Gastrocnemius medialis (tissue), 4 donors: ENCODE measurements around the gene DPM3. TPM values are rescaled to one million over a fixed set of nuclear protein-coding genes. Genes with fewer than 3 reads are reported as not detected.

Source experiments
- ATAC-seq, 2 donors: fragments of 150-250 bp; one replicate each; pipeline ENCODE4 v1.9.1; 2016
- DNase-seq, 2 donors: peaks; one replicate each; pipeline ENCODE4 v3.0.0-alpha.2; 2019
- H3K27ac ChIP-seq, 4 donors: fragments of 200-600 bp; sonication (generic); 1 replicate in 1 of 4; 2 replicates in 3 of 4; pipeline ENCODE4 v1.5.1; 2016 to 2018; ENCODE audit warnings: mild to moderate bottlenecking in 2 of 4, moderate library complexity in 1 of 4
- H3K27me3 ChIP-seq, 3 donors: fragments of 200-600 bp; sonication (generic) in 2 of 3; 1 replicate in 1 of 3; 2 replicates in 2 of 3; pipeline versions ENCODE4 v1.5.1 to v1.6.0; 2016 to 2019; ENCODE audit warnings: mild to moderate bottlenecking in 1 of 3, moderate library complexity in 1 of 3
- H3K36me3 ChIP-seq, 2 donors: fragments of 200-600 bp; sonication (generic) in 1 of 2; one replicate each; pipeline ENCODE4 v1.5.1; 2017 to 2018
- H3K4me1 ChIP-seq, 2 donors: fragments of 200-600 bp; sonication (generic) in 1 of 2; one replicate each; pipeline ENCODE4 v1.5.1; 2016 to 2017; ENCODE audit warnings: mild to moderate bottlenecking in 2 of 2
- H3K4me3 ChIP-seq, 4 donors: fragments of 200-600 bp; sonication (generic) in 3 of 4; 1 replicate in 1 of 4; 2 replicates in 3 of 4; pipeline ENCODE4 v1.5.1; 2016 to 2019; ENCODE audit warnings: mild to moderate bottlenecking in 2 of 4
- H3K9me3 ChIP-seq, 3 donors: fragments of 200-600 bp; sonication (generic) in 2 of 3; 1 replicate in 1 of 3; 2 replicates in 2 of 3; pipeline ENCODE4 v1.5.1; 2016 to 2019
- POLR2A ChIP-seq, 2 donors: fragments of 450-650 bp; IDR thresholded peaks; one replicate each; pipeline ENCODE4 v1.6.1; 2017; ENCODE audit warnings: antibody characterized with exemption in 2 of 2, mild to moderate bottlenecking in 2 of 2, moderate library complexity in 2 of 2
- in situ Hi-C, 4 donors: fragments of 200-750 bp; cut with MboI; loops; one replicate each; pipeline versions ENCODE4 v1.15.0 to v1.8.0; 2017; ENCODE audit warnings: low sequenced_read_pairs in 4 of 4
- intact Hi-C: fragments of 100-400 bp; cut with DNase I; formaldehyde crosslinking; loops from one replicate; pipeline ENCODE4 v1.15.1; 2023; ENCODE audit warnings: low total_unique reads
- total RNA-seq, 4 donors: library from RNA; depleted of rRNA; stranded (reverse); fragments of >200 nt; gene quantifications; one replicate each; pipeline versions ENCODE4 v1.1.0 to v1.2.3, GENCODE V29; 2016
- TF ChIP-seq, protein P1 (sequence below), 5 experiments: fragments of 450-650 bp in 3 of 5; fragments of 200-600 bp in 2 of 5; sonication (generic) in 2 of 5; IDR thresholded peaks in 4 of 5; conservative IDR thresholded peaks in 1 of 5; 1 replicate in 4 of 5; 2 replicates in 1 of 5; pipeline ENCODE4 v1.5.1; 2016 to 2019; ENCODE audit warnings: antibody characterized with exemption in 5 of 5, mild to moderate bottlenecking in 3 of 5, moderate library complexity in 3 of 5

The DPM3 gene
- total RNA-seq, 4 donors from 2014 or later, result 7.3 to 69.5 (median 57.9) TPM

DNA sequence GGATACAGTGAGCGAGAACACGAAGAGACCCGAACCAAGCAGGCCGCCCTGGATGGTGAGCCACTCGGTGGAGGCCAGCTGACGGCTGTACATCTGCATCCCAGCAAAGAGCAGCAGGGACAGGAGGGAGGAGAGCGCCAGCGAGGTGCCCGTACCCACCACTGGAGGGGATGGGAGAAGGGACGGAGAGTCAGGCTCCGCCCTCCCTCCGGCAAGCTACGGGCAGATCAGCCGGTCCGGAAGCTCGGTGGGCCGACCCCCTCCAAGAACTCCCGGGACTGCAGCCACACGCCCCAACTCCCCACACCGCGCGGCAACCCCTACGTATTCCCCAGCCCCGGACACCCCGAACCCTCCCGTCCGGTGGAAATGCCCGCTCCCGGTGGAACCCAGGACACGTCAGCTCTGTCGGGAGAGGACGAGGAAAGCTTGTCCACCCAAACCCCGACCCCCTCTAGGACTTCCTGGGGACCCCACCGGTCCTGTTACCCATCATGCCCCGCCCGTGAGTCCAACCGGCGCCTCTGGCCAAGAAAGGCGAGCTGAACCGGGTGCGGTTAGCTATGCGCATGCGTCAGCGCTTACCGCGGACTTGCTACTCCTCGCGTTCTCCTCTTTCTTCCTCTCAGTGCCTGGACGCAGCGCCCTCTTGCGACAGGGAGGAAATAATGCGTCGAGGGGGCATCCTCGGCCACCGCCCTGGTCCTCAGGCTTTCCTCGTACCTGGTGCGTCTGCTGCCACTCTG lies 32.6 kb upstream of the DPM3 start, which contains the start of gene KRTCAP2:
Gene KRTCAP2, minus strand, starts transcription at position 573 of the 746 bp plus-strand sequence. Its CDS starts 80 bp downstream, at position 493.
- Histone ChIP-seq H3K9me3 (no peaks in the 10 kb centered on the region), H3K27ac (peak within 1 kb of the TSS; percentile 91 to 97 (median 96)), H3K4me3 (peak within 1 kb of the TSS; percentile 82 to 99 (median 91)), H3K27me3 (peaks cover 15 to 21% (median 18%) of the 10 kb centered on the region in 3 donors), H3K4me1 (peaks cover 14 to 16% of the 10 kb centered on the region in 2 donors), H3K36me3 (peaks cover 0 to 23% of the 10 kb centered on the region in 2 donors)
- intact Hi-C loops (loop anchor here (2.0 to 5.0 kb wide), 3 partner anchors 20 to 54 kb away; partner anchors contain the start of gene SLC50A1), in situ Hi-C loops (no loop called here)
- ATAC-seq (peak; percentile 93 to 95), DNase-seq (peak; percentile 91 to 96)
- TF ChIP-seq, protein P1, sequence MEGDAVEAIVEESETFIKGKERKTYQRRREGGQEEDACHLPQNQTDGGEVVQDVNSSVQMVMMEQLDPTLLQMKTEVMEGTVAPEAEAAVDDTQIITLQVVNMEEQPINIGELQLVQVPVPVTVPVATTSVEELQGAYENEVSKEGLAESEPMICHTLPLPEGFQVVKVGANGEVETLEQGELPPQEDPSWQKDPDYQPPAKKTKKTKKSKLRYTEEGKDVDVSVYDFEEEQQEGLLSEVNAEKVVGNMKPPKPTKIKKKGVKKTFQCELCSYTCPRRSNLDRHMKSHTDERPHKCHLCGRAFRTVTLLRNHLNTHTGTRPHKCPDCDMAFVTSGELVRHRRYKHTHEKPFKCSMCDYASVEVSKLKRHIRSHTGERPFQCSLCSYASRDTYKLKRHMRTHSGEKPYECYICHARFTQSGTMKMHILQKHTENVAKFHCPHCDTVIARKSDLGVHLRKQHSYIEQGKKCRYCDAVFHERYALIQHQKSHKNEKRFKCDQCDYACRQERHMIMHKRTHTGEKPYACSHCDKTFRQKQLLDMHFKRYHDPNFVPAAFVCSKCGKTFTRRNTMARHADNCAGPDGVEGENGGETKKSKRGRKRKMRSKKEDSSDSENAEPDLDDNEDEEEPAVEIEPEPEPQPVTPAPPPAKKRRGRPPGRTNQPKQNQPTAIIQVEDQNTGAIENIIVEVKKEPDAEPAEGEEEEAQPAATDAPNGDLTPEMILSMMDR (IDR thresholded peaks at IDR 0.05 in 4 of 5, conservative IDR thresholded peaks at IDR 0.05 in 1 of 5), result peak; percentile 71 to 94 (median 93)
- peak in 1 of 2 donors; percentile 53 for TF ChIP-seq POLR2A (IDR thresholded peaks at IDR 0.05)

DNA sequence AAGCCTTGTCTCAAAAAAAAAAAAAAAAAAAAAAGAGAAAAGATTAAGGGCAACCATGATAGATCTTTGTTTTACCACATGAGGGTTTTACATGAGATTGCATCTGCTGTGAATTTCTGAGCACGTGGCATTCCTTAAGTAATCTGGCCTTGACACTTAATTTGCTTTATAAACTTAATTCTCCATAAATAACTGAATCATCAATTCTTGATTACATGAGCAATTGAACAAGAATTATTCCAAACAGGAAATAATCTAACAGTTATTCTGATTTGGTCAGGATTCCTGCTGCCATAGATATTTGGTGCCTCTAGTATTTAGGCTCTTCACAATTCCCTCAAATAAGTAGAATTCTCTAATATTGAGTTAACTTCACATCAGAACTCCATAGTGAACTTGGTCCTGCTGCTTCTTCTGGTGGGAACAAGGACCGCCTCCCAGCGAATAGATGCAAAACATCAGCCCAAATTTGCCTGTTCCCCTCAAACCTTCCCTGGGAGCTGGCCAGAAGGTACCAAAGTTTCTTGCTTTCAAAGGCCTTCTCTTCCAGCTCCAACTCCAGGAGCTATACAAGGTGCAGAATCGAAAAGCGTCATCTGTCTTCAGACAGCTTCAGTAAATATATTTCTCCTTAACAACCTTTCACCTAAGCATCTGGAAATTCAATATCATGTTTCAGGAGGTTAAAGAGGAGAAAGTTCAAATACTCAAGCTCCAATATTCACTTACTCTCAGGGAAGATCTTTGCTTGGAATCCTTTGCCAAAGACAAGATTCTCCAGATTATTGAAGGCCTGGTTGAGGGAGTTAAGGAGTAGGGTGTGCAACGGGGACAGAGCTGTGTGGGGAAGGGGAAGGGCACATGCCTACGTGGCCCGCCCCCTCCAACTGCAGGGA lies 31.8 kb upstream of the DPM3 start:
- ATAC-seq (peak in 1 of 2 donors; percentile 2), DNase-seq (no peak)
- H3K4me3 ChIP-seq, result peak overlapping the region; percentile 82 to 99 (median 91)
- in situ Hi-C loops, result no loop called here
- H3K9me3 ChIP-seq, result no peaks in the 10 kb centered on the region
- H3K27me3 ChIP-seq, result peaks cover 15 to 21% (median 18%) of the 10 kb centered on the region in 3 donors
- TF ChIP-seq POLR2A (IDR thresholded peaks at IDR 0.05), result no peak
- TF ChIP-seq, protein P1 (IDR thresholded peaks at IDR 0.05 in 4 of 5, conservative IDR thresholded peaks at IDR 0.05 in 1 of 5), result no peak
- H3K27ac ChIP-seq, result peak overlapping the region; percentile 91 to 97 (median 96)
- H3K4me1 ChIP-seq, result peaks cover 22% of the 10 kb centered on the region in 2 donors
- intact Hi-C loops, result loop anchor here (2.0 to 5.0 kb wide), 3 partner anchors 21 to 55 kb away; partner anchors contain the start of gene SLC50A1
- peaks cover 0 to 23% of the 10 kb centered on the region in 2 donors for H3K36me3 ChIP-seq

DNA sequence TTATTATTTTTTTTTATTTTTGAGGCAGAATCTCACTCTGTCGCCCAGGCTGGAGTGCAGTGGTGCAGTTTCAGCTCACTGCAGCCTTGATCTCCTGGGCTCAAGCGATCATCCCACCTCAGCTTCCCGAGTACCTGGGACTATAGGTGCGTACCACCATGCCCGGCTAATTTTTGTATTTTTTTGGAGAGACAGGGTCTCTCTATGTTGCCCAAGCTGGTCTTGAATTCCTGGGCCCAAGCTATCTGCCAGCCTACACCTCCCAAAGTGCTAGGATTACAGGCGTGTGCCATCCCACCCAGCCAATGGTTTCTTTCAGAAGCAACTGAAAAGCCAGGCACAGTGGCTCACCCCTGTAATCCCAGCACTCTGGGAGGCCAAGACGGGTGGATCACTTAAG lies 30.5 kb upstream of the DPM3 start:
- DNase-seq (no peak), ATAC-seq (no peak)
- no peak for TF ChIP-seq POLR2A (IDR thresholded peaks at IDR 0.05)
- TF ChIP-seq, protein P1 (IDR thresholded peaks at IDR 0.05 in 4 of 5, conservative IDR thresholded peaks at IDR 0.05 in 1 of 5), result no peak
- Histone ChIP-seq H3K27ac (no peak overlapping the region), H3K4me3 (no peak overlapping the region), H3K27me3 (peaks cover 15 to 21% (median 18%) of the 10 kb centered on the region in 3 donors), H3K4me1 (peaks cover 28 to 29% of the 10 kb centered on the region in 2 donors), H3K36me3 (peaks cover 0 to 23% of the 10 kb centered on the region in 2 donors), H3K9me3 (no peaks in the 10 kb centered on the region)
- in situ Hi-C loops (no loop called here), intact Hi-C loops (loop anchor here (5.0 kb wide), 1 partner anchor 56 kb away; no protein-coding TSS in a partner anchor)

DNA sequence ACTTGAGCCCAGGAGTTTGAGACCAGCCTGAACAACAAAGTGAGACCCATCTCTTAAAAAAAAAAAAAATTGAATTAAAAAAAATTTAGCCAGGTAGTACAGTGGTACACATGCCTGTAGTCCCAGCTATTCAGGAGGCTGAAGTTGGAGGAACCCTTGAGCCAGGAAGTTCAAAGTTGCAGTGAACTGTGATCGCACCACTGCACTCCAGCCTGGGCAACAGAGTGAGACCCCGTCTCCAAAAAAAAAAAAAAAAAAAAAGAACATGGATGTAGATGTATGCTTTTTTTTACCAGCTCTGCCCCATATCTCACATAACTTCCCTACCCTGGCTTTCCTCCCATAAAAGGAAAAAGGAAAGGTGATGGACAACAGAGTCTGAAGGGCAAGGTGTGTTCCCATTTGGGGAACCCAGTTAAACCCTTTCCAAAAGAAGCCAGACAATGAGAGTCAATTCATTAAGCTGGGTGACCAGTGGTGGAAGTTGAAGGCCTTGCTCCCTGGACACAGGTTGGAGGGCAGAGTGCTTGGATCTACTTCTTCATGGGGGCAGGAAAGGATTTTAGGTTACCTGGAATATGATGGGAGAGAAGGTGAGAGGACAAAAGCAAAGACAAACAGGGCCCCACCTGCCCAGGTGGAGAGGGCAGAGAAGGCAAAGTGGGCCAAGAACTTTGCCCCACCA lies 29.9 kb upstream of the DPM3 start:
- H3K4me3 ChIP-seq, result no peak overlapping the region
- peaks cover 15 to 17% (median 16%) of the 10 kb centered on the region in 3 donors for H3K27me3 ChIP-seq
- ATAC-seq (no peak), DNase-seq (no peak)
- peaks cover 29% of the 10 kb centered on the region in 2 donors for H3K4me1 ChIP-seq
- peaks cover 0 to 23% of the 10 kb centered on the region in 2 donors for H3K36me3 ChIP-seq
- intact Hi-C loops, result loop anchor here (5.0 kb wide), 1 partner anchor 57 kb away; no protein-coding TSS in a partner anchor
- no peaks in the 10 kb centered on the region for H3K9me3 ChIP-seq
- H3K27ac ChIP-seq, result no peak overlapping the region
- in situ Hi-C loops, result no loop called here
- TF ChIP-seq, protein P1 (IDR thresholded peaks at IDR 0.05 in 4 of 5, conservative IDR thresholded peaks at IDR 0.05 in 1 of 5), result no peak
